ENCODE data around the gene SPP1.

Gene SPP1

GRCh38 chr4:87982446-87983010 lies 7.0 kb downstream of the SPP1 start:
- Histone ChIP-seq H3K4me3 (ENCODE audit: low read depth in 1 of 2, low read length in 2 of 2) (no peak overlapping the region), H3K27me3 (ENCODE audit: insufficient read depth, low read length, poor library complexity) (peaks cover 13% of the 10 kb centered on the region), H3K4me1 (ENCODE audit: insufficient read depth, low read length) (no peaks in the 10 kb centered on the region), H3K79me2 (ENCODE audit: insufficient read depth, low read length) (no peaks in the 10 kb centered on the region), H3K9me3 (ENCODE audit: insufficient read depth, low read length, severe bottlenecking) (no peaks in the 10 kb centered on the region), H3K36me3 (ENCODE audit: insufficient read depth, low read length) (no peaks in the 10 kb centered on the region), H3K9ac (ENCODE audit: low read depth, low read length) (no peak overlapping the region), H3K4me2 (ENCODE audit: insufficient read depth, low read length) (no peak overlapping the region), H3K27ac (ENCODE audit: low read length) (no peak overlapping the region), H4K20me1 (ENCODE audit: insufficient read depth, low read length) (no peaks in the 10 kb centered on the region), H2AFZ (ENCODE audit: low read depth, low read length) (no peak overlapping the region)
- DNase-seq (no peak), ATAC-seq (ENCODE audit: insufficient read depth, low read depth) (no peak)
- TF ChIP-seq, protein P1, sequence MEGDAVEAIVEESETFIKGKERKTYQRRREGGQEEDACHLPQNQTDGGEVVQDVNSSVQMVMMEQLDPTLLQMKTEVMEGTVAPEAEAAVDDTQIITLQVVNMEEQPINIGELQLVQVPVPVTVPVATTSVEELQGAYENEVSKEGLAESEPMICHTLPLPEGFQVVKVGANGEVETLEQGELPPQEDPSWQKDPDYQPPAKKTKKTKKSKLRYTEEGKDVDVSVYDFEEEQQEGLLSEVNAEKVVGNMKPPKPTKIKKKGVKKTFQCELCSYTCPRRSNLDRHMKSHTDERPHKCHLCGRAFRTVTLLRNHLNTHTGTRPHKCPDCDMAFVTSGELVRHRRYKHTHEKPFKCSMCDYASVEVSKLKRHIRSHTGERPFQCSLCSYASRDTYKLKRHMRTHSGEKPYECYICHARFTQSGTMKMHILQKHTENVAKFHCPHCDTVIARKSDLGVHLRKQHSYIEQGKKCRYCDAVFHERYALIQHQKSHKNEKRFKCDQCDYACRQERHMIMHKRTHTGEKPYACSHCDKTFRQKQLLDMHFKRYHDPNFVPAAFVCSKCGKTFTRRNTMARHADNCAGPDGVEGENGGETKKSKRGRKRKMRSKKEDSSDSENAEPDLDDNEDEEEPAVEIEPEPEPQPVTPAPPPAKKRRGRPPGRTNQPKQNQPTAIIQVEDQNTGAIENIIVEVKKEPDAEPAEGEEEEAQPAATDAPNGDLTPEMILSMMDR (IDR thresholded peaks at IDR 0.05; ENCODE audit: borderline replicate concordance, extremely low read depth, low read length, poor library complexity, severe bottlenecking): no peak
- TF ChIP-seq EZH2 (IDR thresholded peaks at IDR 0.05; ENCODE audit: borderline replicate concordance, low read depth, low read length, severe bottlenecking): no peak

DNA sequence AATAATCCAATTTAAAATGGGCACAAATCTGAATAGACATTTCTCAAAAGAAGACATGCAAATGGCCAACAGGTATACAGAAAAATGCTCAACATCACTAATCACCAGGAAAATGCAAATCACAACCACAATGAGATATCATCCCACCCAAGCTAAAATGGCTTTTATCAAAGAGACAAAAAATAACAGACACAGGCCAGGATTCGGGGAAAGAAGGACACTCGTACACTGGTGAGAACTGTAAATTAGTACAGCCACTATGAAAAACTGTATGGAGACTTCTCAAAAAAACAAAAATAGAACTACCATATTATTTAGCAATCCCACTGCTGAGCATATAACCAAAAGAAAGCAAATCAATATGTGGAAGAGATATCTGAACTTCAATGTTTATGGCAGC lies 8.5 kb downstream of the SPP1 start:
- TF ChIP-seq EZH2 (IDR thresholded peaks at IDR 0.05; ENCODE audit: borderline replicate concordance, low read depth, low read length, severe bottlenecking): no peak
- TF ChIP-seq, protein P1 (IDR thresholded peaks at IDR 0.05; ENCODE audit: borderline replicate concordance, extremely low read depth, low read length, poor library complexity, severe bottlenecking): no peak
- Histone ChIP-seq H3K27ac (ENCODE audit: low read length) (no peak overlapping the region), H3K4me2 (ENCODE audit: insufficient read depth, low read length) (no peak overlapping the region), H4K20me1 (ENCODE audit: insufficient read depth, low read length) (no peaks in the 10 kb centered on the region), H3K4me1 (ENCODE audit: insufficient read depth, low read length) (no peaks in the 10 kb centered on the region), H3K79me2 (ENCODE audit: insufficient read depth, low read length) (no peaks in the 10 kb centered on the region), H3K9ac (ENCODE audit: low read depth, low read length) (no peak overlapping the region), H3K4me3 (ENCODE audit: low read depth in 1 of 2, low read length in 2 of 2) (no peak overlapping the region), H3K27me3 (ENCODE audit: insufficient read depth, low read length, poor library complexity) (peaks cover 22% of the 10 kb centered on the region), H2AFZ (ENCODE audit: low read depth, low read length) (no peak overlapping the region), H3K9me3 (ENCODE audit: insufficient read depth, low read length, severe bottlenecking) (no peaks in the 10 kb centered on the region), H3K36me3 (ENCODE audit: insufficient read depth, low read length) (no peaks in the 10 kb centered on the region)
- ATAC-seq (ENCODE audit: insufficient read depth, low read depth): no peak
- no peak for DNase-seq

GRCh38 chr4:87985097-87985886 lies 9.8 kb downstream of the SPP1 start:
- peaks cover 28% of the 10 kb centered on the region for H3K27me3 ChIP-seq (ENCODE audit: insufficient read depth, low read length, poor library complexity)
- no peak overlapping the region for H2AFZ ChIP-seq (ENCODE audit: low read depth, low read length)
- H3K9me3 ChIP-seq (ENCODE audit: insufficient read depth, low read length, severe bottlenecking): no peaks in the 10 kb centered on the region
- no peak overlapping the region for H3K4me3 ChIP-seq (ENCODE audit: low read depth in 1 of 2, low read length in 2 of 2)
- no peaks in the 10 kb centered on the region for H4K20me1 ChIP-seq (ENCODE audit: insufficient read depth, low read length)
- no peaks in the 10 kb centered on the region for H3K36me3 ChIP-seq (ENCODE audit: insufficient read depth, low read length)
- H3K9ac ChIP-seq (ENCODE audit: low read depth, low read length): no peak overlapping the region
- peak; percentile 50 for DNase-seq
- H3K4me1 ChIP-seq (ENCODE audit: insufficient read depth, low read length): no peaks in the 10 kb centered on the region
- ATAC-seq (ENCODE audit: insufficient read depth, low read depth): peak; percentile 98
- H3K79me2 ChIP-seq (ENCODE audit: insufficient read depth, low read length): no peaks in the 10 kb centered on the region
- H3K4me2 ChIP-seq (ENCODE audit: insufficient read depth, low read length): no peak overlapping the region
- TF ChIP-seq, protein P1 (IDR thresholded peaks at IDR 0.05; ENCODE audit: borderline replicate concordance, extremely low read depth, low read length, poor library complexity, severe bottlenecking): peak; percentile 84
- TF ChIP-seq EZH2 (IDR thresholded peaks at IDR 0.05; ENCODE audit: borderline replicate concordance, low read depth, low read length, severe bottlenecking): no peak
- H3K27ac ChIP-seq (ENCODE audit: low read length): no peak overlapping the region
